Hindlimb muscle (tissue), 1 donor: Measurements from ENCODE around the gene GATA1. TPM values are rescaled to one million over a fixed set of nuclear protein-coding genes. Genes with fewer than 3 reads are reported as not detected.
"Not testable (repeated sequence)": the region's sequence is repeated elsewhere in the genome, so short reads cannot be mapped to it uniquely, and the experiment has no call there.

Experiments
- DNase-seq: peaks from one replicate; pipeline ENCODE4 v3.0.0-alpha.2; 2013
- polyA plus RNA-seq: library from polyadenylated mRNA; unstranded; fragments of 120-200 nt; gene quantifications from one replicate; pipeline ENCODE4 v1.2.1, GENCODE V29; 2013; ENCODE audit not compliant: insufficient read length

Gene GATA1
- polyA plus RNA-seq, 1 donor, result 0.72 TPM

DNA sequence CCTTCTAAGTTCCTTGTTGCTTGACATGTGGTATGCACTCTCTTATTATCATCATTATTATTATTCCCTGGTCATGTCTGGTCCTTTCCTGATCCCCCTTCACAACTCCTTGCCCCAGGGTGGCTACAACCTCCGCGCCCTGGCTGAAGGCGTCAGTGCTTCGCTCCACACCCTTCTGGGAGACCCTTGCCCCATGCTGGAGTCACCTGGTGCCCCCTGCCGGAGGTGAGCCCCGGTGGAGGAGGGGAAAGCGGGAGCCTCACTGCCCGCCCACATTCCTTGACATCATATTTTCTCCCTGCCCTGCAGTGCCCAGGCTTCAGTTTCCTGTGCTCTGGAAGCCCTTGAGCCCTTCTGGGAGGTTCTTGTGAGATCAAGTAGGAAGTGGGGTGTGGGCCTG is 28.9 kb downstream of the GATA1 start:
- no peak for DNase-seq

DNA sequence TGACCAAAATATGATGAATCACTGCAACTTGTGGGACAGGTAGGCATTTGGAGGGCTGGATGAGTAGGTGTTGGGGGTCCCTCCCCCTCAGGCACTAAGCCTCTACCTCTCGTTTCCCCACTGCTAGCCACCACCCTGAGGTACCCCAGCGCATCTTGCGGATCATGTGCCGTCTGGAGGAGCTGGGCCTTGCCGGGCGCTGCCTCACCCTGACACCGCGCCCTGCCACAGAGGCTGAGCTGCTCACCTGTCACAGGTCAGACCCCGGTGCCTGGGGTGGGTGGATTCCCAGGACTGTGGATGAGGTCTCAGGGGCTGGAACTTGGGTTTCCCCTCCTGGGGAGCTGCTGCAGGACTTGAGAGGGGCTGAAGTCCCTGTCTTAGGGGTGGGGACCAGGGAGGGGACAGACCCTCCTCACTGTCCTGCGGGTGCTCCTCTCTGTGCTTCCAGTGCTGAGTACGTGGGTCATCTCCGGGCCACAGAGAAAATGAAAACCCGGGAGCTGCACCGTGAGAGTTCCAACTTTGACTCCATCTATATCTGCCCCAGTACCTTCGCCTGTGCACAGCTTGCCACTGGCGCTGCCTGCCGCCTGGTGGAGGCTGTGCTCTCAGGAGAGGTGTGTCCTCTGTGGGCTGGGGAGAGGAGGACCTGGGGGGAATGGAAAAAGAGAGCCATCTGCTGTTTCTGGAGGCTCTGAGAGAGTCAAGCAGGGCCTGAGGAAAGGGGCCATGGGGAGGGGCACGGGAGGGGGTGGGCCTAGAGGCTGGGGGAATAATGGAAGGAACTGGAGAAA is 29.8 kb downstream of the GATA1 start:
- DNase-seq, result no peak

DNA sequence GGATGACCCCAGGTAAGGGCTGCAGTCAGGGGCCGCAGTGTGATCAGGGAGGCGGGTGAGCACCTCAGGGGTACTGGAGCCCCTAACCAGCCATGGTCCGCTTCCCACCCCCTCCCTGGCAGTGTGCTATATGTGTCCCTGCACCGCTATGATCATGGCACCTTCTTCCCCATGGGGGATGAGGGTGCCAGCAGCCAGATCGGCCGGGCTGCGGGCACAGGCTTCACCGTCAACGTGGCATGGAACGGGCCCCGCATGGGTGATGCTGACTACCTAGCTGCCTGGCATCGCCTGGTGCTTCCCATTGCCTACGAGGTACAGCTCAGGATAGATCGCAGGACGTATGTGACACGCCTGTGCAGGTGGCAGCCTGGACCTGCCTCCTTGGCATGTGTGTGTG is 31.7 kb downstream of the GATA1 start:
- DNase-seq, result no peak

DNA sequence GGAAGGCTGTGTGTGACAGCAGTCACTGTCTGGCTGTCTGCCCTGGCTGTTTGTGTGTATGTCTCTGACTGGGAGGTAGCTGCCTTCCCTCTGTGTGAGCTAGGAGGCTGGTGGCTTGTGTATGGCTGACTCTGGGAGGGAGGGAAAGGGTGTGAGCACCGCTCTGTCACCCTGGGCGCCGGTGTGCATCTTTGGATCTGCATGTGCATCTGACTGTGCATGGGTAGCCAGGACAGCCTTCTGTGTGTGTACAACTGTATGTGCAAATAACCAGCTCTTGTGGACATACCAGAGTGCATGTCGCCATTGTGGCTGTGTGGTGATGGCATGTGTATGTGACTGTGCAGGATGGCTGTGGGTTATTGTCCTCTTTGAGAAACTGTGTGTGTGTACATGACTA is 32.5 kb downstream of the GATA1 start:
- DNase-seq, result no peak

DNA sequence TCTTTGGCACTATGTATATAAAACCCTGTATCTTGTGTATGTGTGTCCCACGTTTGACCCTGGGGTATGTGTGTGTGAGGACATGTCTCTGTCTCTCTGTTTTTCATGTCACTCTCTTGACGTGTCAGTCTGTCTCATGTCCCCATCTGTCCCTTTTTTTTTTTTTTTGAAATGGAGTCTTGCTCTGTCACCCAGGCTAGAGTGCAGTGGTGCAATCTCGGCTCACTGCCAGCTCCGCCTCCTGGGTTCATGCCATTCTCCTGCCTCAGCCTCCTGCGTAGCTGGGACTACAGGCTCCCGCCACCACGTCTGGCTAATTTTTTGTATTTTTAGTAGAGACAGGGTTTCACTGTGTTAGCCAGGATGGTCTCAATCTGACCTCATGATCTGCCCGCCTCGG is 33.0 kb downstream of the GATA1 start:
- DNase-seq, result not testable (repeated sequence)

DNA sequence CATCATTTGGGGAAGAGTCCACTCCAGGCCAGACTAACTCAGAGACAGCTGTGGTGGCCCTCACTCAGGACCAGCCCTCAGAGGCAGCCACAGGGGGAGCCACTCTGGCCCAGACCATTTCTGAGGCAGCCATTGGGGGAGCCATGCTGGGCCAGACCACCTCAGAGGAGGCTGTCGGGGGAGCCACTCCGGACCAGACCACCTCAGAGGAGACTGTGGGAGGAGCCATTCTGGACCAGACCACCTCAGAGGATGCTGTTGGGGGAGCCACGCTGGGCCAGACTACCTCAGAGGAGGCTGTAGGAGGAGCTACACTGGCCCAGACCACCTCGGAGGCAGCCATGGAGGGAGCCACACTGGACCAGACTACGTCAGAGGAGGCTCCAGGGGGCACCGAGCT is 36.7 kb downstream of the GATA1 start:
- DNase-seq, result no peak

DNA sequence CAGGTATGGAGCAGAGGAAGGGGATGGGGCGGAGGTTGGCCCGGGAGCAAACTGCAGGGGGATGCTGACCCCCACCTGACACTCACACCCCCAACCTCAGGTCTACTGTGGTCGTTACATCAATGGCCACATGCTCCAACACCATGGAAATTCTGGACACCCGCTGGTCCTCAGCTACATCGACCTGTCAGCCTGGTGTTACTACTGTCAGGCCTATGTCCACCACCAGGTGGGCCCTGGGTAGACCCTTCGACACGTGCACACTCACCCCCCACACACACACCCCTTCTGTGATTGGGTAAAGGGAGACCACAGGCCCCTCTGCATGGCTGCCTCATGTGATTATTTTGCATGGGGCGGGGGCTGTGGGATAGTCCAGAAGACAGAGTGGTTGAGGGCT is 37.7 kb downstream of the GATA1 start:
- DNase-seq, result no peak

DNA sequence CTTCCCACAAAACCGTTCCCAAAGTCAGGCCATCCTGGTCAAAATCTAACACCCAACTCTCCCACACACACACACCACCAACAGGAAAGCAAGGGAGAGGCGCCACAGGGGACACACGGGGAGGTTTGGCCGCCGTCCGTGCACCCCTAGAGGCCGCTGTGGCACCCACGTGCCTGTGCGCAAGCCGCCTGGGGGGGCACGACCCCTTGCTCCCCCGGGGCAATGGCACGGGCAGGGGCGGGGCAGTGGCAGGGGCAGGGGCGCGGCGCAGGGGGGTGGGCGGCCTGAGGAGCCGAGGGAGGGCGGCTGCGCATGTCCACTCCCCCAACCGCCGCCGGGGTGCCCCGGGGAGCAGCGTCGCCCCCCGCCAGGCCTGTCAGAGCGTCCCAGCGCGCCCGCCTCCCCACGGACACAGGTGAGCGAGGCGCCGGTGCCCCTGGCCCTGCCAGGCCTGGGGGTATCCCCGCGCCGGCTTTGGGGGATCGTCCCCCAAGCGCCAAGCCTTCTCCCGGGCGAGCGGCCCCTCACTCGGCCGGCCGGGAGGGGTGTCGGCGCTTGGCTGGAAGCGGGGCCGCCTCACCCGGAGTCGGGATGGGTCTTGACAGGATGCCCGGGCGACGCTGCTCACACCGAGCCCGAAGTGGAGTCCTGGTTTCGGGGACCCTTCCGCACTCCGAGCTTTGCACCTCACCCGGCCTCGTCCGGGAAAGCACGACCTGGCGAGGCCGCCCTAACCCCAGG is 39.9 kb downstream of the GATA1 start, which contains the start of gene ERAS:
Gene ERAS (plus strand): TSS at position 379 of the 741 bp plus-strand sequence. CDS start 2,611 bp downstream, outside the sequence.
- no peak for DNase-seq

DNA sequence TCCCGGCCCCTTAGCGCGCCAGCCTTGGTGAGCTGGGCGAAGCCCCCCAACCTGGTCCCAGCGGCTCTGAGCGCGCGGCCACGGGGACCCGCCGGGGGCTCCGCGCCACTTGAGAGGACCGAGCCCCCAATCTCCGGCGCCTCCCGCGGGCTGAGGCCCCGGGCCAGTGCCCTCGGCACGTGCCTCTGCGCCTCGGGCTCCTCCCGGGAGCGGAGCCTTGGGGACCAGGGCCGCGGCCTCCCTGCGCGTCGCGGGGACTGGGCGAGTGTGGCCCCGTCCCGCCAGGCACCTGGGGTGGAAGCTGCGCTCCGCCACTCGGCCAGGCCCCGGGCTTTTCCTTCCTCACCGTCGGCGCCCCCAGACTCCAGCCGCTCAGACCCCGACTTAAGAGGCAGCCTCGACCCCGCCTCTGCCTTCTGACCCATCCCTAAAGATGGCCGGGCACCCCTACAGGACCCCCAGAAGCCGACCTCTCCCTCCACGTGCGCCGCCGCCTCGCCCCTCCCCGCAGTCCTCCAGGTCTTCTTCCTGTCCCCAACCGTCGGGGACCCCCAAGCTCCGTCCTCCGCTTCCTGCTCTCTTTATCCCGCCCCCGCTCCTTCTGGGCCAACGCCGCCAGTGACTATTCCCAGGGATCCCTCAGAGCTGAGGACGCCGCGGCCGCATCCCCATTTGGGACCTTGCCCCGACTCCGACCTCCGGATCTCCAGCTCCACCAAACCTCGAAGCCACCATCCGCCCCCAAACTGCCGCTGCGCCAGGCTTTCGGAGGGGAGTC is 40.7 kb downstream of the GATA1 start:
- DNase-seq, result no peak

DNA sequence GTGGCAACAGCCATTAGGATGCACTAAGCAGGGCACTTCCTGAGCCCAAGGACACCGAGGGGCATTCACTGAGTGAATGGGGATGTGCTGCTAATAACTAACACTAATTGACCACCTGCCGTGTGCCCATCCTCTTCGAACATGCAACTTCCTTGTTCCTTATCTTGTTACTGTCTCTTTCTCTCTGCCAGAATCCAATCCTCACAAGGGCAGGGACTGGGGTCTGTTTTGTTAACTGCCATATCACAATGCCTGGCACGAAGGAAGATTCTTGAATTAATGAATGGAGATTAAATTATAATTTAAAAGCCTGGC is 41.2 kb downstream of the GATA1 start:
- no peak for DNase-seq

DNA sequence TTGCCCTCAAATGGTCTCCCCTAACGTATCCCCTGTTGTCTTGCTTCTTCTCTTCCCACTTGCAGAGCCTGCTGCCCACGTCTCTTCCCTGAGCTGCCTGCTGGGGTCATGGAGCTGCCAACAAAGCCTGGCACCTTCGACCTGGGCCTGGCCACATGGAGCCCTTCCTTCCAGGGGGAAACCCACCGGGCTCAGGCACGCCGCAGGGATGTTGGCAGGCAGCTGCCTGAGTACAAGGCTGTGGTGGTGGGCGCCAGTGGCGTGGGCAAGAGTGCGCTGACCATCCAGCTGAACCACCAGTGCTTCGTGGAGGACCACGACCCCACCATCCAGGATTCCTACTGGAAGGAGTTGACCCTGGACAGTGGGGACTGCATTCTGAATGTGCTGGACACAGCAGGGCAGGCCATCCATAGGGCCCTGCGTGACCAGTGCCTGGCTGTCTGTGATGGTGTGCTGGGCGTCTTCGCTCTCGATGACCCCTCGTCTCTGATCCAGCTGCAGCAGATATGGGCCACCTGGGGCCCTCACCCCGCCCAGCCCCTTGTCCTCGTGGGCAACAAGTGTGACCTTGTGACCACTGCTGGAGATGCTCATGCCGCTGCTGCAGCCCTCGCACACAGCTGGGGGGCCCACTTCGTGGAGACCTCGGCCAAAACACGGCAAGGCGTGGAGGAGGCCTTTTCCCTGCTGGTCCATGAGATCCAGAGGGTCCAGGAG is 42.8 kb downstream of the GATA1 start:
- no peak for DNase-seq

DNA sequence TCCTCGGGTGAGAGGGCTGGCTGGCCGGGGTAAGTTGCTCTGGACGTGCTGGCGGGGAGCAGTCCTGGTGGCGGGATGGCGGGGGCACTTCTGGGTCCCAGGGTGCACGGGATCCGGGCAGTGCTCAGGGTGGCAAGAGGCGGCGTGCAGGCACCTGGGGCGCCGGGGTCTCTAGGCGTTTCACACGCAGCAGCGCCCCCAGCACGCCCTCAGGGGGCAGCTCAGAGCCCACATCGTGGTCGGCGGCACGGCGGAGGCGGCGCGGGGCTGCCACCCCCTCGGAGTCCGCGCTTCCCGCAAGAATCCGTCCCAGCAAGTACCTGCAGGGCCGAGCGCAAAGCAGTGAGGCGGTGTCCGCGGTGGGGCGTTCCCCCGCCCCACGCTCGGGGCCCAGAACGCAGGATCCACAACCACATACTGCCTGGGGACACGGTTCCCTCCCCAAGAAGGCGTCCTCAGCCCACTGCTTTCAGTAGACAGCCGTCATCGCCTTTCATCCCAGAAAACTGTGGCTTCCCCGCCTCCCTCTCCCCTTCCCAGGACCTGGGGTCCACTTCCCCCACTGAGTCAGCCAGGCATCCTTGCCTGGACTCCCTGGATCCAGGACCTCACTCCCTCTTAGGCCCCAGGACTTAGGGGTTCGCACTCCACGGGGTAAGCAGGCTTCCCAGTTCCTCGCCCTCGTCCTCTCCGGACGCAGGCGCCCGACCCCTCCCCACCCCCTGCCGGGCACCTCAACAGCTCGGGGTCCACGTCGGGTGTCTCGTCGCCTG is 44.9 kb downstream of the GATA1 start:
- DNase-seq, result no peak

DNA sequence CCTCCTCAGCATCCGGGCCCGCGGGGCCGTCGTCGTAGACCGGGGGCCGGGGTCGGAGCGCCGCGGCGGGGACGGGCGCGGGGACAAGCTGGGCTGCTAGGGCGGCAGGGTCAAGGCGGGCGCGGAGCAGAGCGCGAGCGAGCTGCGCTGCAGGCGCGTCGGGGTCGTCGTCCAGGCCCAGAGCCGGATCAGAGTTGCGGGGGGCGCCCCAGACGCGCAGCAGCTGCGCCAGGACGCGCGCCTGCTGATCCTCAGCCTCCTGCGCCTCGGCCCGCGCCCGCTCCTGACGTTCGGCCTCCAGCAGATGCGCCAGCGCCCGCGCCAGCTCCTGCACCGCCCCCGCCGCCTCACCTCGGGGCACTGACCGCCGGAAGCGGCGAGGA is 45.5 kb downstream of the GATA1 start:
- no peak for DNase-seq

DNA sequence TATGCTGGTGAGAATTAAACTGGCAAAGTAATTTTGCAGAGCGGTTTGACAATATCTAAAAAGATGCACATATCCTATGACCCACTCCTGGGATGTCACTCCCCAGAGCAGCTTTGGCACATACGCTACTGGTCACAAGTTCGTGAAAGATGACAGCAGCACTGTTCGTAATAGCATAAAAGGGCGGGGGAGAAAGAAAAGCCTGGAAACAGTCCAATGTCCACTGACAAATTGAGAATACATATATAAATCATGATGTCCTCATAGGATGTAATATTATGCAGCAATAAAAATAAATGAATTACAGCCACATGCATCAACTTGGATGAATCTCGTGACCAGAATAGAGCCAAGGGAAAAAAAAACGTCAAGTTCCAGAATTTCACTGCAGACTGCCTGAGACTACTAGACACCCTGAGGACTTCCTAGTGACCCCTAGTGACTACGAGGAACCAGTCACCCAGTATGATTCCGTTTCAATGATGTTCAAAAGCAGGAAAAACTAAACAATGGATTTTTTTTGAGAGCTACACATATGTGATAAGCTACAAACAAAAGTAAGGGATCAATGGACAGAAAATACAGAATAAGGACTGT is 47.2 kb downstream of the GATA1 start:
- no peak for DNase-seq

DNA sequence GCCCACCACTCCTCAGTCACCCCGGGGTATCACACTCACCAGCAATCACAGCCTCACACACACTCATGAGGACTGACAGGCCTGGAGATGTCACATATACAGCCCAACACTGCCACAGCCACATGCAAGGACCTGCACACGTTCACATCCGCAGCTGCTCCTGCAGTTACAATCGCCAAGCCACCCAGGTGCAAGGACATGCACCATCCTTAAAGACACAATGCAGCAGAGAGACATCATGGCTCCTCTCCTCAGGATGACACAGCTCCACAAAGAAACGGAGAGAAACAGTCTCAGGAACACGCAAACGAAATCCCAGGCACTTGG is 48.0 kb downstream of the GATA1 start:
- DNase-seq, result no peak

DNA sequence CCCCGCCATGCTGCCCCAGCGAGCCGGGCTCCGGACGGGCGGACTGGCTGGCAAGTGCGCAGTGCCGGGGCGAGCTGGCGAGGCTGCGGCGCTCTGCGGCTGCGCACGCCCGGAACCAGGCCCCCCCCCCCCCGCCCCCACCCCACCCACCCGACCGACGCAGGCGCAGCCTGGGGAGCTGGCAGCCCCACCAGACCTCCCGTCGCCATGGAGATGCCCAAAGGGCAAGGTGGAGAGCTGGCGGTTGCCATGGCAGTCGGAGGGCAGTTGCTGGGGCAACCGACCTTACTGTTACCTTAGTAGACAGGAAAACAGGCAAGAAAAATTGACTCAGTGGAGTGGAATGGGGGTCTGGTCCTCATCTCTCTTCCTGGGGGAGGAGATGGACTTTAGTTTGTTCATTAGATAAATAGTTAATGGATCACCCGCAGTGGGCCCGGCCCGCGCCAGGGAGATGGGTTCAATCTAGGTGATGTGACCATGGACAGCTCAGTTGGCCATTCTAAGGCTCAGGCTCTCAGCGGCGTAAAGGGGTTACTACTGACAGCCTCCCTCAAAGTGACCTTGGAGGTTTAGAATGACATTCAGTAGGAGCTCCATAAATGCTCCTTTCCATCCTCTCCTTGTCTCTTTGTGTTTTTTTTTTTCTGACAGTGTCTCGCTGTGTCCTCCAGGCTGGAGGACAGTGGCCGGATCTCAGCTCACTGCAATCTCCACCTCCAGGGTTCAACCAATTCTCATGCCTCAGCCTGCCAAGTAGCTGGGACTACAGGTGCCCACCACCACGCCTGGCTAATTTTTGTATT is 49.3 kb downstream of the GATA1 start, which contains the start of gene PCSK1N:
Gene PCSK1N (minus strand): TSS at position 87 of the 806 bp plus-strand sequence. CDS start 78 bp downstream, at position 9.
- DNase-seq, result no peak

DNA sequence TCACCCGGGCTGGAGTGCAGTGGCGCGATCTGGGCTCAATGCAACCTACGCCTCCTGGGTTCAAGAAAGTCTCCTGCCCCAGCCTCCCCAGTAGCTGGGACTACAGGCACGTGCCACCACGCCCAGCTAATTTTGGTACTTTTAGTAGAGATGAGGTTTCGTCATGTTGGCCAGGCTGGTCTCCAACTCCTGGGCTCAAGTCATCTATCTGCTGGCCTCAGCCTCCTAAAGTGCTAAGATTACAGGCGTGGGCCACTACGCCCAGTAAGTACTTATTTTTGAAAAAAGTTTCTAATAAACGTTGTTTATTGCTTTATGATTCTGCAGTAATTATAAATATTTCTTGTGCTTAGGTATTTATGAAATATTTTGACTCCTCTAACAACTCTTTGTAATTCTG is 53.3 kb downstream of the GATA1 start:
- no peak for DNase-seq
